ENCODE measurements around the gene TMC4.

DNA sequence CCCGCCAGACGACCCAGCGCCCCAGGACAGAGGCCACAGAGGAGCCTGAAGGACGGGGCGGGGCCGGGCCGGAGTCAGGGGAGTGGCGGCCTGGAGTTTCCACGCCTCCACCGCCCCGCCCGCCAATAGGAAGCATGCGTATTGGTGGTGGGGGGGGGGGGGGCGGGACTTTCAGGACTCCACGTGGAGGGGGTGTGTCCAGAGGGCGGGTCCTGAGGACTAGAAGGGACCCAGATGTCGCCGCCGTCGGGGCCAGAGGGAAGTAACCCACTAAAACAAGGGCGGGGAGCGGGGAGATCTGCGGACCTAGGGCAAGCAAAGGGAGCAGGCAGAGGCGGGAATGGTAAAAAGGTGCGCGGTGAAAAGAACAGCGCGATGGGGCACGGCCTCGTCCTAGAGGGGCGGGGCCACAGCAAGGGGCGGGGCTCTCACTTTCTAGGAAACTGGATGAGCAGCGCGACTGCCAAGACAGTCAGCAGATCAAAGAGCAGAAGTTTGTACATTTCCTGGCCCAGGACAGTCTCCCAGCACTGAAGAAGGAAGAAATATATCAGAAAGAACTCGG lies 10.6 kb downstream of the TMC4 start:
- TF ChIP-seq, protein P1, sequence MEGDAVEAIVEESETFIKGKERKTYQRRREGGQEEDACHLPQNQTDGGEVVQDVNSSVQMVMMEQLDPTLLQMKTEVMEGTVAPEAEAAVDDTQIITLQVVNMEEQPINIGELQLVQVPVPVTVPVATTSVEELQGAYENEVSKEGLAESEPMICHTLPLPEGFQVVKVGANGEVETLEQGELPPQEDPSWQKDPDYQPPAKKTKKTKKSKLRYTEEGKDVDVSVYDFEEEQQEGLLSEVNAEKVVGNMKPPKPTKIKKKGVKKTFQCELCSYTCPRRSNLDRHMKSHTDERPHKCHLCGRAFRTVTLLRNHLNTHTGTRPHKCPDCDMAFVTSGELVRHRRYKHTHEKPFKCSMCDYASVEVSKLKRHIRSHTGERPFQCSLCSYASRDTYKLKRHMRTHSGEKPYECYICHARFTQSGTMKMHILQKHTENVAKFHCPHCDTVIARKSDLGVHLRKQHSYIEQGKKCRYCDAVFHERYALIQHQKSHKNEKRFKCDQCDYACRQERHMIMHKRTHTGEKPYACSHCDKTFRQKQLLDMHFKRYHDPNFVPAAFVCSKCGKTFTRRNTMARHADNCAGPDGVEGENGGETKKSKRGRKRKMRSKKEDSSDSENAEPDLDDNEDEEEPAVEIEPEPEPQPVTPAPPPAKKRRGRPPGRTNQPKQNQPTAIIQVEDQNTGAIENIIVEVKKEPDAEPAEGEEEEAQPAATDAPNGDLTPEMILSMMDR (conservative IDR thresholded peaks at IDR 0.05 in 1 of 2, IDR thresholded peaks at IDR 0.05 in 1 of 2; ENCODE audit: low read depth in 1 of 2, low read length in 2 of 2): no peak
- no peak for TF ChIP-seq EZH2 (IDR thresholded peaks at IDR 0.05; ENCODE audit: low read length, missing control alignments)
